SU-DHL-6 (cell line): Measurements from ENCODE around the gene WDR93.

Experiments used
- EZH2phosphoT487 ChIP-seq: fragments of 200-600 bp; sonication (generic), shearing (Covaris generic); conservative IDR thresholded peaks from 2 replicates; pipeline ENCODE4 v1.6.1; 2018; ENCODE audit warnings: mild to moderate bottlenecking, antibody characterized with exemption, low read length, moderate library complexity, mixed read lengths
- TF ChIP-seq, protein P1 (sequence below): fragments of 200-600 bp; sonication (generic); IDR thresholded peaks from one replicate; pipeline ENCODE4 v1.5.1; 2017; ENCODE audit warnings: antibody characterized with exemption, mild to moderate bottlenecking, low read length, moderate library complexity; ENCODE audit not compliant: insufficient read depth, poor library complexity, severe bottlenecking

DNA sequence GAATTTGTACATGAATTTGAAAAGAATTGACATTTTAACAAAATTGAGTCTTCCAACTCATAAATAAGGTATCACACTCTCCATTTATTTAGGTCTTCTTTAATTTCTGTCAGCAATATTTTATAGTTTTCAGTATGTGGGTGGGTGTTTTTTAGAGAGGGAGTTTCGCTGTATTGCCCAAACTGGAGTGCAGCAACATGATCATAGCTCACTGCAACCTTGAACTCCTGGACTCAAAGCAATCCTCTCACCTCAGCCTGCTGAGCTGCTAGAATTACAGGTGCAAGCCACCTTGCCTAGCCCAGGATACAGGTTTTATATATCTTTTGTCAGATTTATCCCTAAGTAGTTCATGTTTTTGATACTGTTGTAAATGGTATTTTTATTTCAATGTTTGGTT lies 4.6 kb downstream of the WDR93 start:
- TF ChIP-seq, protein P1, sequence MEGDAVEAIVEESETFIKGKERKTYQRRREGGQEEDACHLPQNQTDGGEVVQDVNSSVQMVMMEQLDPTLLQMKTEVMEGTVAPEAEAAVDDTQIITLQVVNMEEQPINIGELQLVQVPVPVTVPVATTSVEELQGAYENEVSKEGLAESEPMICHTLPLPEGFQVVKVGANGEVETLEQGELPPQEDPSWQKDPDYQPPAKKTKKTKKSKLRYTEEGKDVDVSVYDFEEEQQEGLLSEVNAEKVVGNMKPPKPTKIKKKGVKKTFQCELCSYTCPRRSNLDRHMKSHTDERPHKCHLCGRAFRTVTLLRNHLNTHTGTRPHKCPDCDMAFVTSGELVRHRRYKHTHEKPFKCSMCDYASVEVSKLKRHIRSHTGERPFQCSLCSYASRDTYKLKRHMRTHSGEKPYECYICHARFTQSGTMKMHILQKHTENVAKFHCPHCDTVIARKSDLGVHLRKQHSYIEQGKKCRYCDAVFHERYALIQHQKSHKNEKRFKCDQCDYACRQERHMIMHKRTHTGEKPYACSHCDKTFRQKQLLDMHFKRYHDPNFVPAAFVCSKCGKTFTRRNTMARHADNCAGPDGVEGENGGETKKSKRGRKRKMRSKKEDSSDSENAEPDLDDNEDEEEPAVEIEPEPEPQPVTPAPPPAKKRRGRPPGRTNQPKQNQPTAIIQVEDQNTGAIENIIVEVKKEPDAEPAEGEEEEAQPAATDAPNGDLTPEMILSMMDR, result no peak
- no peak for TF ChIP-seq EZH2phosphoT487
